Activated CD8-positive, alpha-beta memory T cell treated with anti-CD3 and anti-CD28 coated beads for 48 hours (primary cell): ENCODE data around the gene SNX11.

Source experiments
- DNase-seq, 3 experiments: peaks; one replicate each; pipeline ENCODE4 v3.0.0-alpha.2; 2020; ENCODE audit warnings: low read depth in 2 of 3, low spot score in 2 of 3

Gene SNX11

GRCh38 chr17:48095611-48096010, 12.0 kb upstream of the SNX11 start:
- DNase-seq: no peak

- no peak for DNase-seq
Observed at GRCh38 chr17:48100160-48100559, 7.4 kb upstream of the SNX11 start.

- DNase-seq: no peak
Observed at GRCh38 chr17:48100591-48101011, 7.0 kb upstream of the SNX11 start.

GRCh38 chr17:48101012-48101720, 6.4 kb upstream of the SNX11 start, which contains the start of gene CBX1:
TSS of gene CBX1 (minus strand) at chr17:48101478. CDS start at chr17:48077004, 24,474 bp downstream.
- DNase-seq: peak; percentile 85 to 93 (median 86)

- no peak for DNase-seq
Observed at GRCh38 chr17:48102043-48102750, 5.4 kb upstream of the SNX11 start.

- DNase-seq: no peak
Observed at GRCh38 chr17:48102798-48103715, 4.5 kb upstream of the SNX11 start.

GRCh38 chr17:48104440-48104839, 3.1 kb upstream of the SNX11 start:
- DNase-seq: no peak

GRCh38 chr17:48106802-48107136, 797 bp upstream of the SNX11 start:
- no peak for DNase-seq

GRCh38 chr17:48110761-48111160, 3.2 kb downstream of the SNX11 start:
- no peak for DNase-seq

GRCh38 chr17:48111937-48112241, 4.3 kb downstream of the SNX11 start:
- no peak for DNase-seq

GRCh38 chr17:48113201-48113676, 5.7 kb downstream of the SNX11 start:
- no peak for DNase-seq

- no peak for DNase-seq
Observed at GRCh38 chr17:48121923-48122664, 14.5 kb downstream of the SNX11 start.

- DNase-seq: no peak
Observed at GRCh38 chr17:48122665-48123045, 15.1 kb downstream of the SNX11 start.

- no peak for DNase-seq
Observed at GRCh38 chr17:48123111-48123510, 15.5 kb downstream of the SNX11 start.

- no peak for DNase-seq
Observed at GRCh38 chr17:48123776-48124388, 16.3 kb downstream of the SNX11 start.

GRCh38 chr17:48125829-48126531, 18.4 kb downstream of the SNX11 start:
- DNase-seq: no peak

GRCh38 chr17:48126532-48126850, 18.9 kb downstream of the SNX11 start:
- DNase-seq: no peak

GRCh38 chr17:48127371-48128051, 19.9 kb downstream of the SNX11 start:
- no peak for DNase-seq

GRCh38 chr17:48128400-48128799, 20.8 kb downstream of the SNX11 start:
- no peak for DNase-seq

GRCh38 chr17:48129981-48130380, 22.4 kb downstream of the SNX11 start:
- no peak for DNase-seq
